ENCODE measurements around the gene SEM1.

The SEM1 gene

DNA sequence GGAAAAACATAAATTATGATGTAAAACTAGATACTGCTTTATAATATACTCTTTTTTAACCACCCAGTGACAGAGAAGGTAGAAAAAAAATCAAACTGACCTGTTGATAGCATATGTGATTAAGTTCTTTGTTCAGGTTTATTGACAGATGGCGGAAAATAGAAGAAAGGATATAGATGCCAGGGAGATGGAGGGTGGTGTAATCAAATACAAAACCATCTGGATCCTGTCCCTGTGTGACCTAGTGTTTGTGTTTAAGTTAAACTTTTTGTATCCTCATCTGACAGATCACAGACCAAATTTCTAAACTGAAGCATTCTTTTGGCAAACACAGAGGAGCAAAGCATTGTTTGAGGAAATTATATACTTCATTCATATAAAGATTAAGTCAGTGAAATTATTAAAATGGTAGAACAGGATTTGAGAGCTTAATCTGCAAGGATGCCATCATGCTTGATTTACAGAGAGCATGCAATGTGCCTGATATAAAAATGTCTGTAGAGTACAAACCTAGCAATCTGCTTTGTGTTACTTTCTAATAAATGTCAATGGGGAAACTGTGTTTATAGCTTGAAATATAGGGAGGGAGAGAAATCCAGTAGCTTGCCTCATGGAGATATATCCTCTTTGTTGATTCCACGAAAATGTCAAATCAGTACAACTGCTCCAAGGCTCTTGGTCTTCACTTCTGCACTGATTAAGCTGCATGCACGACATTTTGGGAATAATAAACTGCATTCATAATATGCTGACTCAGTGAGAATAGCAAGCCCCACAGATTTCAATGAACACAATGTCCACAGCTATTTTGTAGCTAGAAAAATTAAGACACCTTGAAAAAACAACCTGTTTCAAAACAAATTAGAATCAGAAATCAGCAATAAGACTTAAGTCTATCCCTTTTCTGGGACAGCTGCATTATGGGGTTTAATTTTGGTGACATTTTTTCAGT is 39.0 kb downstream of the SEM1 start:
- no peak overlapping the region for H3K27ac ChIP-seq (ENCODE audit: low read depth, low read length, poor library complexity, severe bottlenecking)
- no peaks in the 10 kb centered on the region for H3K36me3 ChIP-seq (ENCODE audit: insufficient read depth, low read length)
- TF ChIP-seq, protein P1, sequence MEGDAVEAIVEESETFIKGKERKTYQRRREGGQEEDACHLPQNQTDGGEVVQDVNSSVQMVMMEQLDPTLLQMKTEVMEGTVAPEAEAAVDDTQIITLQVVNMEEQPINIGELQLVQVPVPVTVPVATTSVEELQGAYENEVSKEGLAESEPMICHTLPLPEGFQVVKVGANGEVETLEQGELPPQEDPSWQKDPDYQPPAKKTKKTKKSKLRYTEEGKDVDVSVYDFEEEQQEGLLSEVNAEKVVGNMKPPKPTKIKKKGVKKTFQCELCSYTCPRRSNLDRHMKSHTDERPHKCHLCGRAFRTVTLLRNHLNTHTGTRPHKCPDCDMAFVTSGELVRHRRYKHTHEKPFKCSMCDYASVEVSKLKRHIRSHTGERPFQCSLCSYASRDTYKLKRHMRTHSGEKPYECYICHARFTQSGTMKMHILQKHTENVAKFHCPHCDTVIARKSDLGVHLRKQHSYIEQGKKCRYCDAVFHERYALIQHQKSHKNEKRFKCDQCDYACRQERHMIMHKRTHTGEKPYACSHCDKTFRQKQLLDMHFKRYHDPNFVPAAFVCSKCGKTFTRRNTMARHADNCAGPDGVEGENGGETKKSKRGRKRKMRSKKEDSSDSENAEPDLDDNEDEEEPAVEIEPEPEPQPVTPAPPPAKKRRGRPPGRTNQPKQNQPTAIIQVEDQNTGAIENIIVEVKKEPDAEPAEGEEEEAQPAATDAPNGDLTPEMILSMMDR (IDR thresholded peaks at IDR 0.05; ENCODE audit: low read length): no peak
- TF ChIP-seq EZH2 (IDR thresholded peaks at IDR 0.05; ENCODE audit: borderline replicate concordance, low read length): no peak
- no peaks in the 10 kb centered on the region for H4K20me1 ChIP-seq (ENCODE audit: insufficient read depth, low read length)
- no peaks in the 10 kb centered on the region for H3K9me3 ChIP-seq (ENCODE audit: low read length)
- no peak overlapping the region for H3K4me3 ChIP-seq (ENCODE audit: low read depth, low read length, poor library complexity, severe bottlenecking)
- H3K79me2 ChIP-seq (ENCODE audit: insufficient read depth, low read length): no peaks in the 10 kb centered on the region
- H3K9ac ChIP-seq (ENCODE audit: low read length): no peak overlapping the region
- no peaks in the 10 kb centered on the region for H3F3A ChIP-seq (ENCODE audit: insufficient read depth, low read length)
- H2AFZ ChIP-seq (ENCODE audit: low read length): no peak overlapping the region
- H3K4me2 ChIP-seq (ENCODE audit: low read length): no peak overlapping the region
- no peaks in the 10 kb centered on the region for H3K9me2 ChIP-seq (ENCODE audit: low read depth, low read length)
- H3K27me3 ChIP-seq (ENCODE audit: insufficient read depth, low read length): no peaks in the 10 kb centered on the region
- H3K4me1 ChIP-seq (ENCODE audit: insufficient read depth, low read length, severe bottlenecking): no peaks in the 10 kb centered on the region

DNA sequence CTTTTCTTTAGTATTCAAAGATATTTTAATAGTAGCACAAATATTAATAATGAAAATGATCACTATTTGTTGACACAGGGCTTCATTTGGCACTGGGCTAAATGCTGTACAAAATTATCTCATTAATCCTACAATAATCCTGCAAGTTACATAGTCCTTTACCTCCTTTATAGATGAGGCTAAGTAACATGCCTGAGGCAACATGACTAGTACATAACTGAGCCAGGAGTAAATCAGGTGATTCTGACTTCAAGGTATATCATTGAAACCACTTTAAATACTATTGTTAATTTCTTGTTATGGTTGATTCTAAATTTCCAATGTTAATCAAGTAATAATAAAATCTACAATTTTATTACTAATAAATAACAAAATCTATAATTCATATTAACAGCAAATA is 39.8 kb downstream of the SEM1 start:
- Histone ChIP-seq H3K27me3 (ENCODE audit: insufficient read depth, low read length) (no peaks in the 10 kb centered on the region), H3K9ac (ENCODE audit: low read length) (no peak overlapping the region), H3K79me2 (ENCODE audit: insufficient read depth, low read length) (no peaks in the 10 kb centered on the region), H2AFZ (ENCODE audit: low read length) (no peak overlapping the region), H3K36me3 (ENCODE audit: insufficient read depth, low read length) (no peaks in the 10 kb centered on the region), H4K20me1 (ENCODE audit: insufficient read depth, low read length) (no peaks in the 10 kb centered on the region), H3K4me1 (ENCODE audit: insufficient read depth, low read length, severe bottlenecking) (no peaks in the 10 kb centered on the region), H3K4me2 (ENCODE audit: low read length) (no peak overlapping the region), H3K9me3 (ENCODE audit: low read length) (no peaks in the 10 kb centered on the region), H3K27ac (ENCODE audit: low read depth, low read length, poor library complexity, severe bottlenecking) (no peak overlapping the region), H3K4me3 (ENCODE audit: low read depth, low read length, poor library complexity, severe bottlenecking) (no peak overlapping the region), H3K9me2 (ENCODE audit: low read depth, low read length) (no peaks in the 10 kb centered on the region), H3F3A (ENCODE audit: insufficient read depth, low read length) (no peaks in the 10 kb centered on the region)
- TF ChIP-seq, protein P1 (IDR thresholded peaks at IDR 0.05; ENCODE audit: low read length): no peak
- no peak for TF ChIP-seq EZH2 (IDR thresholded peaks at IDR 0.05; ENCODE audit: borderline replicate concordance, low read length)

DNA sequence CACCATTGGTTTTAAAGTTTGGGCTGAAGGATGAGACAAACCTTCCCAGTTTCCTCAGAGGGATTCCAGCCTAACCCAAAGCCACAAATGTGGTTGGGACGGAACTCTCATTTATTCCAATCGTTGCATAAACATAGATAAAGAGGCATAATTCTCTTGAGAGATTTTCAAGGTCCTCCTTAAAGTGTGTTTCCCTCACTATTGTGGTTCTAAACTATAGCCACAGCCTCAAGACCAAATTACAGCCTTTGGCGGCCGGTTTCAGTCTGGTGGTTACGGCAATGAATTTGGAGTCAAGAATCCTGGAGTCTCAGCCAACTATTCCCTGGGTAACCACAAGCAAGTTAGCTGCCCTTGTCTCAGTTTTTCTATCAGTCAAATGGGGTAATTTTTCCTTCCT is 42.6 kb downstream of the SEM1 start:
- Histone ChIP-seq H3K4me2 (ENCODE audit: low read length) (no peak overlapping the region), H3K9me2 (ENCODE audit: low read depth, low read length) (no peaks in the 10 kb centered on the region), H3K36me3 (ENCODE audit: insufficient read depth, low read length) (no peaks in the 10 kb centered on the region), H3F3A (ENCODE audit: insufficient read depth, low read length) (no peaks in the 10 kb centered on the region), H3K4me3 (ENCODE audit: low read depth, low read length, poor library complexity, severe bottlenecking) (no peak overlapping the region), H3K27ac (ENCODE audit: low read depth, low read length, poor library complexity, severe bottlenecking) (no peak overlapping the region), H3K79me2 (ENCODE audit: insufficient read depth, low read length) (no peaks in the 10 kb centered on the region), H4K20me1 (ENCODE audit: insufficient read depth, low read length) (no peaks in the 10 kb centered on the region), H3K9ac (ENCODE audit: low read length) (no peak overlapping the region), H3K4me1 (ENCODE audit: insufficient read depth, low read length, severe bottlenecking) (no peaks in the 10 kb centered on the region), H3K27me3 (ENCODE audit: insufficient read depth, low read length) (no peaks in the 10 kb centered on the region), H2AFZ (ENCODE audit: low read length) (no peak overlapping the region), H3K9me3 (ENCODE audit: low read length) (no peaks in the 10 kb centered on the region)
- TF ChIP-seq EZH2 (IDR thresholded peaks at IDR 0.05; ENCODE audit: borderline replicate concordance, low read length): no peak
- TF ChIP-seq, protein P1 (IDR thresholded peaks at IDR 0.05; ENCODE audit: low read length): no peak

All from OCI-LY1 (cell line).